Breast epithelium (tissue), 3 donors: ENCODE data around the gene SYNJ1.

Source experiments
- POLR2AphosphoS5 ChIP-seq, 3 donors: sonication (generic); formaldehyde crosslinking; IDR thresholded peaks; one replicate each; pipeline ENCODE4 v1.6.1; 2017; ENCODE audit warnings: antibody characterized with exemption in 3 of 3
- TF ChIP-seq, protein P1 (sequence below), 3 donors: fragments of 450-650 bp; IDR thresholded peaks; one replicate each; pipeline ENCODE4 v1.5.1; 2016 to 2017; ENCODE audit warnings: antibody characterized with exemption in 3 of 3, mild to moderate bottlenecking in 3 of 3, moderate library complexity in 3 of 3

DNA sequence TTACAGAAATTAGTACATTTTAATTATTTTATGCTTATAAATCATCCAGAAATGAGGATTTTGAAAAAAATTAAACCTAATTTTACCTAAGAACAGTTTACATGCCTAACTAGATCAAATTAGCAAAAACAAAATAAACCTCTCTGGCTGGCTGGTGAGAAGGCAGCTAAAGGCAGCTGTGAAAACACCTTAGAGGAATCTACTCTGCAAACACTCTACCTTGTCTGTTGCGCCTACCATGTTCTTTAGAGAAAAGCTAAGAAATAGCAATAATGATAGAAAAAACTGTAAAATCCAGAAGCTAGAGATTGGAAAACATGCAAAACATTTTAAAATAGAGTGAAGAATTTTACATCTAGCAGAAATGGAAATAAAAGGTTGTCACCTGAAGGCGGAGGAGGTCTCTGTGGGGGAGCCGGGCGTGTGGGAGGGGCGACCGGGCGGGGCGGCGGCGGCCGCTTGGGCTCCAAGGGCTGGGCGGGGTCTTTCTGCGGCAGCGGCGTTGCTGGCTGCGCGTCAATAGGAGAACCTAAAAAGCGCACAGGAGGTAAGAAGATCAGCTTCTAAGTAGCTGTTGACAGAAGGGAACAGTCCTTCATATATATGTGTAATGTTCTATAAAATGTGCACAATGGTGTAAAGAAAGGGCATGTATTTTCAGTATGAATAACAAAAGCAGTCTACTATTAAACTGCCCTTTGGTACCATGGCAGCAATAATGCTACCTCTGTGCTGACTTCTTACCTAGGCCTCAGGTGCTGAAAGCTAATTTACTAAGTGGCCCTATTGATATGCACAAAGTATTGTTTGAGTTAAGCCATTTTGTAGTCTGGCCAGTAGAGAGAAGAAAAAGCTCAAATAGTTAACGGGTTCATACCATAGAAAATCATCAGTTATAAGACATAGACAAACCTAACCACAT lies 82.3 kb downstream of the SYNJ1 start:
- TF ChIP-seq, protein P1, sequence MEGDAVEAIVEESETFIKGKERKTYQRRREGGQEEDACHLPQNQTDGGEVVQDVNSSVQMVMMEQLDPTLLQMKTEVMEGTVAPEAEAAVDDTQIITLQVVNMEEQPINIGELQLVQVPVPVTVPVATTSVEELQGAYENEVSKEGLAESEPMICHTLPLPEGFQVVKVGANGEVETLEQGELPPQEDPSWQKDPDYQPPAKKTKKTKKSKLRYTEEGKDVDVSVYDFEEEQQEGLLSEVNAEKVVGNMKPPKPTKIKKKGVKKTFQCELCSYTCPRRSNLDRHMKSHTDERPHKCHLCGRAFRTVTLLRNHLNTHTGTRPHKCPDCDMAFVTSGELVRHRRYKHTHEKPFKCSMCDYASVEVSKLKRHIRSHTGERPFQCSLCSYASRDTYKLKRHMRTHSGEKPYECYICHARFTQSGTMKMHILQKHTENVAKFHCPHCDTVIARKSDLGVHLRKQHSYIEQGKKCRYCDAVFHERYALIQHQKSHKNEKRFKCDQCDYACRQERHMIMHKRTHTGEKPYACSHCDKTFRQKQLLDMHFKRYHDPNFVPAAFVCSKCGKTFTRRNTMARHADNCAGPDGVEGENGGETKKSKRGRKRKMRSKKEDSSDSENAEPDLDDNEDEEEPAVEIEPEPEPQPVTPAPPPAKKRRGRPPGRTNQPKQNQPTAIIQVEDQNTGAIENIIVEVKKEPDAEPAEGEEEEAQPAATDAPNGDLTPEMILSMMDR (IDR thresholded peaks at IDR 0.05), result no peak
- TF ChIP-seq POLR2AphosphoS5 (IDR thresholded peaks at IDR 0.05), result no peak
